Muscle layer of duodenum (tissue), 2 donors: Measurements from ENCODE around the gene LRRC4B.

ENCODE experiments used
- H3K27ac ChIP-seq: one replicate; pipeline ENCODE4 v1.7.0; 2013; ENCODE audit warnings: mild to moderate bottlenecking, low read length
- H3K27me3 ChIP-seq: one replicate; pipeline ENCODE4 v1.7.0; 2013; ENCODE audit warnings: low read depth, mild to moderate bottlenecking, control low read depth, low read length
- H3K36me3 ChIP-seq, 2 donors: one replicate each; pipeline ENCODE4 v1.7.0; 2013; ENCODE audit warnings: low read length in 2 of 2, control low read depth in 1 of 2, mild to moderate bottlenecking in 1 of 2; ENCODE audit not compliant: insufficient read depth in 2 of 2, control insufficient read depth in 1 of 2
- H3K4me1 ChIP-seq, 2 donors: one replicate each; pipeline ENCODE4 v1.7.0; 2013; ENCODE audit warnings: low read length in 2 of 2, mild to moderate bottlenecking in 2 of 2, control low read depth in 1 of 2, moderate library complexity in 1 of 2; ENCODE audit not compliant: insufficient read depth in 2 of 2, control insufficient read depth in 1 of 2
- H3K4me3 ChIP-seq, 2 donors: one replicate each; pipeline ENCODE4 v1.7.0; 2013; ENCODE audit warnings: low read length in 2 of 2, low read depth in 1 of 2, mild to moderate bottlenecking in 1 of 2
- H3K9me3 ChIP-seq, 2 donors: one replicate each; pipeline ENCODE4 v1.7.0; 2013; ENCODE audit warnings: low read length in 2 of 2, control low read depth in 1 of 2, mild to moderate bottlenecking in 1 of 2; ENCODE audit not compliant: control insufficient read depth in 1 of 2
- donor health status: healthy.

Gene LRRC4B

GRCh38 chr19:50508843-50509190 lies 59.4 kb downstream of the LRRC4B start:
- Histone ChIP-seq H3K4me3 (no peak overlapping the region), H3K27me3 (no peaks in the 10 kb centered on the region), H3K27ac (no peak overlapping the region), H3K9me3 (no peaks in the 10 kb centered on the region), H3K36me3 (peaks cover 0 to 7% of the 10 kb centered on the region in 2 donors), H3K4me1 (peaks cover 4 to 14% of the 10 kb centered on the region in 2 donors)

- peaks cover 0 to 7% of the 10 kb centered on the region in 2 donors for H3K36me3 ChIP-seq
- no peak overlapping the region for H3K27ac ChIP-seq
- no peaks in the 10 kb centered on the region for H3K27me3 ChIP-seq
- H3K9me3 ChIP-seq, result no peaks in the 10 kb centered on the region
- H3K4me1 ChIP-seq, result peaks cover 4 to 14% of the 10 kb centered on the region in 2 donors
- no peak overlapping the region for H3K4me3 ChIP-seq
Measured at GRCh38 chr19:50507376-50507775, 60.9 kb downstream of the LRRC4B start.

GRCh38 chr19:50506700-50507099 lies 61.5 kb downstream of the LRRC4B start:
- Histone ChIP-seq H3K36me3 (peaks cover 0 to 7% of the 10 kb centered on the region in 2 donors), H3K27ac (no peak overlapping the region), H3K4me3 (no peak overlapping the region), H3K27me3 (no peaks in the 10 kb centered on the region), H3K9me3 (no peaks in the 10 kb centered on the region), H3K4me1 (peaks cover 4 to 10% of the 10 kb centered on the region in 2 donors)

GRCh38 chr19:50505856-50506611 lies 62.2 kb downstream of the LRRC4B start:
- no peak overlapping the region for H3K27ac ChIP-seq
- no peak overlapping the region for H3K4me3 ChIP-seq
- H3K4me1 ChIP-seq, result peaks cover 4 to 10% of the 10 kb centered on the region in 2 donors
- H3K27me3 ChIP-seq, result no peaks in the 10 kb centered on the region
- no peaks in the 10 kb centered on the region for H3K9me3 ChIP-seq
- peaks cover 0 to 7% of the 10 kb centered on the region in 2 donors for H3K36me3 ChIP-seq

- Histone ChIP-seq H3K27me3 (no peaks in the 10 kb centered on the region), H3K27ac (no peak overlapping the region), H3K4me3 (no peak overlapping the region), H3K9me3 (no peaks in the 10 kb centered on the region), H3K4me1 (no peaks in the 10 kb centered on the region), H3K36me3 (peaks cover 0 to 7% of the 10 kb centered on the region in 2 donors)
Measured at GRCh38 chr19:50501568-50502475, 66.4 kb downstream of the LRRC4B start.

- Histone ChIP-seq H3K4me1 (no peaks in the 10 kb centered on the region), H3K36me3 (peaks cover 0 to 7% of the 10 kb centered on the region in 2 donors), H3K9me3 (no peaks in the 10 kb centered on the region), H3K27me3 (no peaks in the 10 kb centered on the region), H3K27ac (no peak overlapping the region), H3K4me3 (no peak overlapping the region)
Measured at GRCh38 chr19:50501186-50501567, 67.1 kb downstream of the LRRC4B start.

GRCh38 chr19:50500753-50501151 lies 67.5 kb downstream of the LRRC4B start:
- Histone ChIP-seq H3K27ac (no peak overlapping the region), H3K27me3 (no peaks in the 10 kb centered on the region)

GRCh38 chr19:50500060-50500752 lies 68.0 kb downstream of the LRRC4B start:
- H3K27me3 ChIP-seq, result no peaks in the 10 kb centered on the region
- H3K27ac ChIP-seq, result no peak overlapping the region
- no peaks in the 10 kb centered on the region for H3K9me3 ChIP-seq
- no peak overlapping the region for H3K4me3 ChIP-seq
- no peaks in the 10 kb centered on the region for H3K4me1 ChIP-seq
- no peaks in the 10 kb centered on the region for H3K36me3 ChIP-seq

More at GRCh38 chr19:50500753-50501151, 67.5 kb downstream of the LRRC4B start:
- Histone ChIP-seq H3K9me3 (no peaks in the 10 kb centered on the region), H3K36me3 (peaks cover 0 to 5% of the 10 kb centered on the region in 2 donors), H3K4me1 (no peaks in the 10 kb centered on the region), H3K4me3 (no peak overlapping the region)

- no peaks in the 10 kb centered on the region for H3K9me3 ChIP-seq
- H3K27me3 ChIP-seq, result no peaks in the 10 kb centered on the region
- H3K4me1 ChIP-seq, result no peaks in the 10 kb centered on the region
- H3K36me3 ChIP-seq, result no peaks in the 10 kb centered on the region
- no peak overlapping the region for H3K27ac ChIP-seq
- no peak overlapping the region for H3K4me3 ChIP-seq
Measured at GRCh38 chr19:50498219-50499056, 69.8 kb downstream of the LRRC4B start.

GRCh38 chr19:50497022-50497405 lies 71.2 kb downstream of the LRRC4B start:
- Histone ChIP-seq H3K27me3 (no peaks in the 10 kb centered on the region), H3K4me1 (peaks cover 0 to 3% of the 10 kb centered on the region in 2 donors), H3K9me3 (no peaks in the 10 kb centered on the region), H3K4me3 (no peak overlapping the region), H3K36me3 (no peaks in the 10 kb centered on the region), H3K27ac (no peak overlapping the region)
